ENCODE results near the gene IDS.

IDS gene

DNA sequence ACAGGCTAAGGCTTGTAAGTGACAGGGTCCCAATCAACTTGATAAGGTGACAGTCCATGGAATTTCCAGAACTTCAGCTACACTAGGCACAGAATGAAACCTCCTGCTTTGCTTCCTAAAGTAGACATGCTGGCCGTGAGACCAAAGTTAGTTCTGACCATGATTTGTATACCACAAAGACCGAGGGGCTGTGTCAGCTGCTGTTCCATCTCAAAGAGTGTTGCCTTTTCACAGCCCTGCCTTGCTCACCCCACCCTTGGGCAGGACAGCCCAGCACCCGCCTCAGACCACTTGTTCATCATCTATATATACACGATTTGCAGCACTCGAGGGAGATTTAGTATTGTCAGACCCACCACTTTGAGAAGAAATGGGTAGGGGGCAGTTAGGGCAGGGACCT, 5.3 kb downstream of the IDS start:
- H3K27ac ChIP-seq (ENCODE audit: low read depth, low read length), result no peak overlapping the region
- H3K79me2 ChIP-seq (ENCODE audit: control insufficient read depth, low read length), result peaks cover 8% of the 10 kb centered on the region
- H3K36me3 ChIP-seq (ENCODE audit: control insufficient read depth, low read length), result peaks cover 38% of the 10 kb centered on the region
- H4K20me1 ChIP-seq (ENCODE audit: control insufficient read depth, insufficient read depth, low read depth, low read length), result no peaks in the 10 kb centered on the region
- peaks cover 5% of the 10 kb centered on the region; the same call in 1 of the 2 replicates for H3K4me1 ChIP-seq (ENCODE audit: control insufficient read depth, low read length)
- H3K9me2 ChIP-seq (replicated peaks; ENCODE audit: control insufficient read depth, low read length), result no peaks in the 10 kb centered on the region
- no peak overlapping the region for H3K4me2 ChIP-seq (ENCODE audit: low read length)
- H3K27me3 ChIP-seq (ENCODE audit: control insufficient read depth, low read length), result no peaks in the 10 kb centered on the region
- no peaks in the 10 kb centered on the region for H3K9me3 ChIP-seq (ENCODE audit: control insufficient read depth, insufficient read depth, low read length)
- no peaks in the 10 kb centered on the region for H3F3A ChIP-seq (ENCODE audit: control insufficient read depth, insufficient read depth)
- H3K4me3 ChIP-seq (ENCODE audit: low read length), result no peak overlapping the region
- no peak for TF ChIP-seq CTCF (IDR thresholded peaks at IDR 0.05; ENCODE audit: low read depth, low read length, poor library complexity, severe bottlenecking)
- TF ChIP-seq EZH2phosphoT487 (IDR thresholded peaks at IDR 0.05; ENCODE audit: borderline replicate concordance, low read length), result no peak

GRCh38 chrX:149498767-149499166, 6.3 kb downstream of the IDS start:
- Histone ChIP-seq H3K4me3 (ENCODE audit: low read length) (no peak overlapping the region), H3K9me2 (replicated peaks; ENCODE audit: control insufficient read depth, low read length) (no peaks in the 10 kb centered on the region), H3K27ac (ENCODE audit: low read depth, low read length) (no peak overlapping the region), H3K27me3 (ENCODE audit: control insufficient read depth, low read length) (no peaks in the 10 kb centered on the region), H3K9me3 (ENCODE audit: control insufficient read depth, insufficient read depth, low read length) (no peaks in the 10 kb centered on the region), H3K4me2 (ENCODE audit: low read length) (no peak overlapping the region), H3K4me1 (ENCODE audit: control insufficient read depth, low read length) (no peaks in the 10 kb centered on the region; the same call in 1 of the 2 replicates), H4K20me1 (ENCODE audit: control insufficient read depth, insufficient read depth, low read depth, low read length) (no peaks in the 10 kb centered on the region), H3F3A (ENCODE audit: control insufficient read depth, insufficient read depth) (no peaks in the 10 kb centered on the region), H3K36me3 (ENCODE audit: control insufficient read depth, low read length) (peaks cover 40% of the 10 kb centered on the region), H3K79me2 (ENCODE audit: control insufficient read depth, low read length) (no peaks in the 10 kb centered on the region)
- TF ChIP-seq EZH2phosphoT487 (IDR thresholded peaks at IDR 0.05; ENCODE audit: borderline replicate concordance, low read length), result no peak
- no peak for TF ChIP-seq CTCF (IDR thresholded peaks at IDR 0.05; ENCODE audit: low read depth, low read length, poor library complexity, severe bottlenecking)

DNA sequence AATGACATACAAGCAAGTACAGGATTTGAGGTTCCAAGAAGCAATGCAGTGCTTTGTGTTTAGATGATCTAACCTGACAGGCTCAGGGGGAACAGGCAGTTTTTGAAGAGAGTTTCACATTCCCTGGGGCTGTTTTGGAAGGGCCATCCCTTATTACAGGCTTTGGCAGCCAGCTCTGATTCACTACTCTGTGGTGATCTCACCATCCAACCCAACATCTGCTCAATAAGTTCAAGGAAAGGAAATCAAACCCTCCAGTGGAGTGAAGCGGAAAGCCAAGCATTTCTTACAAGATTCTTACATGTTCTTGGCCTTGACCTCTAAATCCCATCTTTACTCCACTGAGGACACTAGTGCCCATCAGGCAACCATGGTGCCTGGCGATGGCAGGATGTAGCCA, 7.5 kb downstream of the IDS start:
- Histone ChIP-seq H3K9me2 (replicated peaks; ENCODE audit: control insufficient read depth, low read length) (no peaks in the 10 kb centered on the region), H3K79me2 (ENCODE audit: control insufficient read depth, low read length) (no peaks in the 10 kb centered on the region), H3K27ac (ENCODE audit: low read depth, low read length) (no peak overlapping the region), H4K20me1 (ENCODE audit: control insufficient read depth, insufficient read depth, low read depth, low read length) (no peaks in the 10 kb centered on the region), H3K4me3 (ENCODE audit: low read length) (no peak overlapping the region), H3K36me3 (ENCODE audit: control insufficient read depth, low read length) (peaks cover 40% of the 10 kb centered on the region), H3K4me2 (ENCODE audit: low read length) (no peak overlapping the region), H3K9me3 (ENCODE audit: control insufficient read depth, insufficient read depth, low read length) (no peaks in the 10 kb centered on the region), H3K4me1 (ENCODE audit: control insufficient read depth, low read length) (no peaks in the 10 kb centered on the region), H3K27me3 (ENCODE audit: control insufficient read depth, low read length) (no peaks in the 10 kb centered on the region), H3F3A (ENCODE audit: control insufficient read depth, insufficient read depth) (no peaks in the 10 kb centered on the region)
- TF ChIP-seq CTCF (IDR thresholded peaks at IDR 0.05; ENCODE audit: low read depth, low read length, poor library complexity, severe bottlenecking) (no peak), EZH2phosphoT487 (IDR thresholded peaks at IDR 0.05; ENCODE audit: borderline replicate concordance, low read length) (no peak)

GRCh38 chrX:149497054-149497453, 8.1 kb downstream of the IDS start:
- Histone ChIP-seq H3K27me3 (ENCODE audit: control insufficient read depth, low read length) (no peaks in the 10 kb centered on the region), H3K9me3 (ENCODE audit: control insufficient read depth, insufficient read depth, low read length) (no peaks in the 10 kb centered on the region), H4K20me1 (ENCODE audit: control insufficient read depth, insufficient read depth, low read depth, low read length) (no peaks in the 10 kb centered on the region), H3F3A (ENCODE audit: control insufficient read depth, insufficient read depth) (no peaks in the 10 kb centered on the region), H3K9me2 (replicated peaks; ENCODE audit: control insufficient read depth, low read length) (no peaks in the 10 kb centered on the region), H3K4me3 (ENCODE audit: low read length) (no peak overlapping the region), H3K79me2 (ENCODE audit: control insufficient read depth, low read length) (no peaks in the 10 kb centered on the region), H3K4me1 (ENCODE audit: control insufficient read depth, low read length) (no peaks in the 10 kb centered on the region), H3K4me2 (ENCODE audit: low read length) (no peak overlapping the region), H3K36me3 (ENCODE audit: control insufficient read depth, low read length) (peaks cover 40% of the 10 kb centered on the region), H3K27ac (ENCODE audit: low read depth, low read length) (no peak overlapping the region)
- TF ChIP-seq EZH2phosphoT487 (IDR thresholded peaks at IDR 0.05; ENCODE audit: borderline replicate concordance, low read length), result no peak
- TF ChIP-seq CTCF (IDR thresholded peaks at IDR 0.05; ENCODE audit: low read depth, low read length, poor library complexity, severe bottlenecking), result no peak
